GM12878 (cell line): ENCODE measurements around the gene LIN7B. TPM values are rescaled to one million over a fixed set of nuclear protein-coding genes. Genes with fewer than 3 reads are reported as not detected.

Experiments used
- ATAC-seq: fragments of 200-7000 bp; cut with Tn5 transposase; 3 replicates; pipeline ENCODE4 v1.9.1; 2020; ENCODE audit warnings: mild to moderate bottlenecking, moderate library complexity
- BruUV-seq: library from RNA; stranded (reverse); fragments of 400-500 nt; replicated peaks from 2 replicates; lab custom pipeline; 2021; lab: Mats Ljungman, UMichigan
- CTCF ChIA-PET: fragments of 300-600 bp; sonication (Branson Sonifier 250); formaldehyde crosslinking; extraction: SDS; loops from one replicate; lab custom pipeline; 2021; ENCODE audit warnings: inconsistent platforms; lab: Yijun Ruan, JAX
- POLR2A ChIA-PET: fragments of 350-600 bp; formaldehyde crosslinking; extraction: SDS; loops from one replicate; lab custom pipeline; 2021; ENCODE audit warnings: inconsistent platforms; lab: Charles Lee
- RAD21 ChIA-PET: fragments of 300-600 bp; sonication (Branson Sonifier 250); formaldehyde crosslinking; loops from one replicate; lab custom pipeline; 2023; ENCODE audit warnings: antibody characterized with exemption; ENCODE audit not compliant: unreplicated experiment; lab: Charles Lee
- SMC1A ChIA-PET: fragments of 300-600 bp; sonication (Branson Sonifier 250); formaldehyde crosslinking; loops from one replicate; lab custom pipeline; 2023; ENCODE audit not compliant: unreplicated experiment, uncharacterized antibody; lab: Charles Lee
- DNase-seq: peaks from one replicate; pipeline ENCODE4 v3.0.0-alpha.2; 2011; ENCODE audit warnings: low read depth, low spot score
- FAIRE-seq: peaks from 3 replicates; lab custom pipeline; 2011; peaks lifted over from hg19 to GRCh38; lab: Jason Lieb, UNC
- H2AFZ ChIP-seq: 2 replicates; pipeline ENCODE4 v1.6.0; 2011; ENCODE audit warnings: low read depth, low read length, control low read depth; ENCODE audit not compliant: control insufficient read depth
- H3K27ac ChIP-seq: 2 replicates; pipeline ENCODE4 v1.5.1; 2011; ENCODE audit warnings: control low read depth; ENCODE audit not compliant: control insufficient read depth, insufficient read depth
- H3K27me3 ChIP-seq, 2 experiments: replicated peaks in 1 of 2; 2 replicates each; pipeline versions ENCODE4 v1.6.0 to v1.6.1; 2011; ENCODE audit warnings: low read length in 1 of 2; ENCODE audit not compliant: control insufficient read depth in 2 of 2, insufficient read depth in 2 of 2
- H3K36me3 ChIP-seq, 2 experiments: 2 replicates each; pipeline ENCODE4 v1.5.1; 2011; ENCODE audit warnings: low read length in 1 of 2; ENCODE audit not compliant: control insufficient read depth in 2 of 2, insufficient read depth in 2 of 2
- H3K4me1 ChIP-seq: 2 replicates; pipeline ENCODE4 v1.6.1; 2011; ENCODE audit warnings: mild to moderate bottlenecking, low read length, moderate library complexity, mixed read lengths; ENCODE audit not compliant: control insufficient read depth, insufficient read depth
- H3K4me2 ChIP-seq: 2 replicates; pipeline ENCODE4 v1.6.0; 2011; ENCODE audit warnings: control low read depth; ENCODE audit not compliant: control insufficient read depth, insufficient read depth
- H3K4me3 ChIP-seq: fragments of 200-600 bp; sonication (generic); 2 replicates; pipeline ENCODE4 v1.5.1; 2016
- H3K79me2 ChIP-seq: 2 replicates; pipeline ENCODE4 v1.6.0; 2011; ENCODE audit warnings: low read length; ENCODE audit not compliant: control insufficient read depth, insufficient read depth
- H3K9ac ChIP-seq: 2 replicates; pipeline ENCODE4 v1.8.0; 2011; ENCODE audit warnings: low read length, control low read depth, mixed read lengths; ENCODE audit not compliant: control insufficient read depth, insufficient read depth
- H3K9me3 ChIP-seq: replicated peaks from 3 replicates; pipeline ENCODE4 v1.5.1; 2011; ENCODE audit warnings: mild to moderate bottlenecking, low read length; ENCODE audit not compliant: control insufficient read depth, insufficient read depth
- H4K20me1 ChIP-seq: 2 replicates; pipeline ENCODE4 v1.6.0; 2011; ENCODE audit not compliant: control insufficient read depth, insufficient read depth
- BCL11A ChIP-seq: IDR thresholded peaks from 2 replicates; pipeline ENCODE4 v1.6.1; 2011; ENCODE audit warnings: low read depth, low read length
- BCL3 ChIP-seq: IDR thresholded peaks from 2 replicates; pipeline ENCODE4 v1.6.1; 2011; ENCODE audit warnings: borderline replicate concordance, low read depth, mild to moderate bottlenecking, moderate library complexity, low read length; ENCODE audit not compliant: insufficient read depth, poor library complexity, severe bottlenecking
- EGR1 ChIP-seq, 2 experiments: IDR thresholded peaks; 1 replicate in 1 of 2; 2 replicates in 1 of 2; pipeline ENCODE4 v1.6.1; 2011 to 2012; ENCODE audit warnings: low read depth in 2 of 2, low read length in 2 of 2, borderline replicate concordance in 1 of 2, mild to moderate bottlenecking in 1 of 2, moderate library complexity in 1 of 2
- FOXM1 ChIP-seq: IDR thresholded peaks from 2 replicates; pipeline ENCODE4 v1.6.1; 2012; ENCODE audit warnings: low read depth, mild to moderate bottlenecking, inconsistent platforms, low read length, moderate library complexity
- HCFC1 ChIP-seq: fragments of 150-350 bp; IDR thresholded peaks from 2 replicates; pipeline ENCODE4 v1.6.1; 2014; ENCODE audit warnings: low read length
- IKZF2 ChIP-seq, 2 experiments: fragments of 450-650 bp; IDR thresholded peaks; 2 replicates each; pipeline ENCODE4 v1.6.1; 2017; ENCODE audit warnings: mild to moderate bottlenecking in 2 of 2, moderate library complexity in 2 of 2
- KDM1A ChIP-seq: fragments of 200-600 bp; sonication (generic); IDR thresholded peaks from 2 replicates; pipeline ENCODE4 v1.6.1; 2016; ENCODE audit warnings: borderline replicate concordance
- NFXL1 ChIP-seq: fragments of 450-650 bp; IDR thresholded peaks from 2 replicates; pipeline ENCODE4 v1.6.1; 2017; ENCODE audit warnings: antibody characterized with exemption, mild to moderate bottlenecking, borderline replicate concordance
- NR2C1 ChIP-seq: fragments of 450-650 bp; IDR thresholded peaks from 2 replicates; pipeline ENCODE4 v1.6.1; 2017; ENCODE audit warnings: antibody characterized with exemption, mild to moderate bottlenecking, moderate library complexity
- NR2F1 ChIP-seq: fragments of 450-650 bp; conservative IDR thresholded peaks from 2 replicates; pipeline ENCODE4 v1.6.1; 2017; ENCODE audit warnings: mild to moderate bottlenecking
- POLR2AphosphoS5 ChIP-seq: IDR thresholded peaks from 2 replicates; pipeline ENCODE4 v1.6.1; 2011; ENCODE audit warnings: mild to moderate bottlenecking, low read length, inconsistent platforms
- SMAD1 ChIP-seq: fragments of 450-650 bp; IDR thresholded peaks from 2 replicates; pipeline ENCODE4 v1.6.1; 2018; ENCODE audit warnings: mild to moderate bottlenecking, low read depth; ENCODE audit not compliant: partially characterized antibody
- TCF12 ChIP-seq: IDR thresholded peaks from 2 replicates; pipeline ENCODE4 v1.6.1; 2011; ENCODE audit warnings: low read depth, mild to moderate bottlenecking, low read length
- ZNF274 ChIP-seq: IDR thresholded peaks from one replicate; pipeline ENCODE4 v1.8.0; 2011; ENCODE audit not compliant: insufficient read length, insufficient read depth
- ZNF687 ChIP-seq: fragments of 450-650 bp; IDR thresholded peaks from 2 replicates; pipeline ENCODE4 v1.6.1; 2017; ENCODE audit warnings: mild to moderate bottlenecking, moderate library complexity
- WGBS: methylation state at CpG from one replicate; pipeline ENCODE4 v1.1.6; 2016; ENCODE audit warnings: low lambda C conversion rate; ENCODE audit not compliant: insufficient replicate concordance, insufficient coverage; ENCODE audit errors: missing lambda C conversion rate; 5-methylcytosine and 5-hydroxymethylcytosine counted together
- in situ Hi-C: fragments of 300-500 bp; cut with MboI; formaldehyde crosslinking; loops from 9 replicates; pipeline ENCODE4 v1.14.3; 2018; ENCODE audit warnings: mixed read lengths
- intact Hi-C: fragments of 100-400 bp; cut with micrococcal nuclease; formaldehyde crosslinking; loops from one replicate; pipeline ENCODE4 v1.14.2; 2022; ENCODE audit not compliant: unreplicated experiment
- polyA plus RNA-seq, 11 experiments: library from polyadenylated mRNA; depleted of rRNA in 4 of 11; unstranded in 6 of 11; stranded (reverse) in 5 of 11; fragments of >200 nt; fragmentation: Nextera tagmentation in 4 of 11; fragmentation: Illumina TruSeq in 1 of 11; extraction: Ambion mirVana in 4 of 11; extraction: Trizol in 1 of 11; gene quantifications; 1 replicate in 1 of 11; 2 replicates in 10 of 11; pipeline versions ENCODE4 v1.2.1 to v1.2.3, GENCODE V29; 2011 to 2016; ENCODE audit warnings: inconsistent platforms in 2 of 11, missing spikeins in 2 of 11, low read depth in 1 of 11
- total RNA-seq, 4 experiments: library from RNA; depleted of rRNA in 3 of 4; stranded (reverse); fragments of >200 nt in 3 of 4; fragmentation: Illumina TruSeq in 1 of 4; extraction: Trizol in 1 of 4; gene quantifications; 2 replicates each; pipeline versions ENCODE4 v1.2.1 to v1.2.3, GENCODE V29; 2013 to 2021

Gene LIN7B
- total and polyA plus RNA-seq, 10 of the 15 experiments (the other 5 are each of a cell fraction or from before 2014, with no cell fraction given) = 0.15 to 3.5 (median 1.6) TPM; not detected in 2

- in situ Hi-C loops (no loop called here), intact Hi-C loops (no loop called here)
- H3K9me3 ChIP-seq = no peaks in the 10 kb centered on the region
- DNase-seq = no peak
- ChIA-PET RAD21 (interaction anchor here (0.9 kb wide), 1 partner anchor 14 kb away, joined by 4 read pairs; no protein-coding TSS in a partner anchor), CTCF (interaction anchor here (0.7 to 2.0 kb wide), 2 partner anchors 11 to 13 kb away, joined by 3 to 12 read pairs; no protein-coding TSS in a partner anchor), SMC1A (no interaction called here), POLR2A (no interaction called here)
- no peak for FAIRE-seq
- no peak overlapping the region for H3K4me2 ChIP-seq
- H3K4me3 ChIP-seq = no peak overlapping the region
- H4K20me1 ChIP-seq = no peaks in the 10 kb centered on the region
- no TSS peak for BruUV-seq
- H3K4me1 ChIP-seq = peaks cover 4% of the 10 kb centered on the region
- WGBS = 89% methylated on average over 11 of the region's 11 CpGs
- H2AFZ ChIP-seq = no peak overlapping the region
- peaks cover under 1 to 21% of the 10 kb centered on the region in 2 experiments; a peak in 3 of 4 replicates for H3K36me3 ChIP-seq
- TF ChIP-seq BCL11A (no peak), EGR1 (IDR thresholded peaks at IDR 0.05; ENCODE audit: borderline replicate concordance in 1 of 2, low read depth in 2 of 2, low read length in 2 of 2) (no peak), SMAD1 (no peak), POLR2AphosphoS5 (peak; percentile 45; the same call in 1 of the 2 replicates), NR2C1 (no peak), ZNF687 (no peak), NFXL1 (no peak), KDM1A (no peak), IKZF2 (IDR thresholded peaks at IDR 0.05) (no peak), BCL3 (peak; percentile 48), NR2F1 (no peak), HCFC1 (no peak), TCF12 (no peak), ZNF274 (no peak), FOXM1 (no peak)
- no peaks in the 10 kb centered on the region for H3K79me2 ChIP-seq
- no peak overlapping the region for H3K9ac ChIP-seq
- H3K27me3 ChIP-seq = no peaks in the 10 kb centered on the region
- no peak for ATAC-seq
- H3K27ac ChIP-seq = no peak overlapping the region
Observed at GRCh38 chr19:49111218-49111998, 2.8 kb upstream of the LIN7B start.
